Hematopoietic multipotent progenitor cell treated with erythropoietin and hydrocortisone succinate and interleukin-3 and kit ligand, for 4 days (in vitro differentiated cells): ENCODE data around the gene METRN.
"Not testable (repeated sequence)": the region's sequence is repeated elsewhere in the genome, so short reads cannot be mapped to it uniquely, and the experiment has no call there.

Experiments
- DNase-seq: peaks from one replicate; pipeline ENCODE4 v3.0.0-alpha.2; 2015

Gene METRN

GRCh38 chr16:739560-740458, 24.9 kb downstream of the METRN start:
- DNase-seq, result no peak

DNA sequence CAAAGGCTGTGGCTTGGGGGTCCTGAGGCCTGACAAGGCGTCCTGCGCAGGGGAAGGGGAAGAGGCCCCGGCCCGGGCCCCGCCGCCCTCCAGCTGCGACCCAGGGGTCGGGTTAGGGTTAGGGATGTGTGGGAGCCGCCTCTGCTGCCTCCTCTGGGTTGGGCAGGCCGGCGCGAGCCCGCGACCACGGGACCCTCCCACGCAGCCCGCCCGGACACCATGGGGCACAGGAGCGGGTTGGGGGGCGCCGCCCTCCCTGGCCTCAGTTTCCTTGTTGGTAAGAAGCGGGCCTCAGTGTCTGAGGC, 25.5 kb downstream of the METRN start:
- no peak for DNase-seq

DNA sequence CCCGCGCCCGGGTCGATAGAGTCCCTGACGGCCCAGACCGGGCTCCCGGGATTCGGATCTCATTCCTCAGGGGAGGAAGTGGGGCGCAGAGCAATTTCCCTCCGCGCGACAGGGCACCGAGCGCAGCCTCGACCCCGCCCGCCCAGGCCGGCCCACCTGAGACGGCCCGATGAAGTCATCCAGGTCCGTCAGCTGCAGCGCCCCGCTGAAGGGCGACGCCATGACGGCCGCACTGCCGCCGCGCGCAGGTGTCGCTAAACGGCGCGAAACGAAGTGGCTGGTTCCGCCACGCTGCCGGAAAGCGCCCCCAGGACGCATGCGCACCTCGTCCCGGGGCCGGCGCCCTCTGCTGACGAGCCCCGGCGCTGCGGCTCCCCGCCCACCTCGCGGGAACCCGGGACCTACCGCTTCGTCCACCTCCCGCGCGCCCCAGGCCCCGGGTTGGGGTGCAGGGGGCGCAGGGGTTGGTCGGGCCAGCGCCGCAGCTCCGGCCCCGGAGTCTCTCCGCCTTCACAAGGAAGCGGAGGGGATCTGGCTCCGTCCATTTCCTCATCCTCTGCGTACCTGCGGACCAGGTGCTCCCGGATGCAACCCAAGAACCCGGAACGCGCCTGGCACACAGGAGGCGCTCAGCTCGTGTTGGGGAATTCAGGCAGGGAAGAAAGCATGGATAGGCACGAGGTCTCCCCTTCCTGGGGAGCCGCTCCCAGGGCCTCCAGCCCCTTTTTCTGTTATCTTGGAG, 26.0 kb downstream of the METRN start, which contains the start of gene CIAO3:
CIAO3 (minus strand) TSS at position 234 of the 742 bp plus-strand sequence; CDS start at position 222, 12 bp downstream.
- DNase-seq, result peak; percentile 94

- DNase-seq, result no peak
Measured at GRCh38 chr16:741986-742629, 27.2 kb downstream of the METRN start.

GRCh38 chr16:742894-743293, 28.0 kb downstream of the METRN start:
- DNase-seq, result not testable (repeated sequence)

- DNase-seq, result no peak
Measured at GRCh38 chr16:743794-744500, 29.0 kb downstream of the METRN start.

DNA sequence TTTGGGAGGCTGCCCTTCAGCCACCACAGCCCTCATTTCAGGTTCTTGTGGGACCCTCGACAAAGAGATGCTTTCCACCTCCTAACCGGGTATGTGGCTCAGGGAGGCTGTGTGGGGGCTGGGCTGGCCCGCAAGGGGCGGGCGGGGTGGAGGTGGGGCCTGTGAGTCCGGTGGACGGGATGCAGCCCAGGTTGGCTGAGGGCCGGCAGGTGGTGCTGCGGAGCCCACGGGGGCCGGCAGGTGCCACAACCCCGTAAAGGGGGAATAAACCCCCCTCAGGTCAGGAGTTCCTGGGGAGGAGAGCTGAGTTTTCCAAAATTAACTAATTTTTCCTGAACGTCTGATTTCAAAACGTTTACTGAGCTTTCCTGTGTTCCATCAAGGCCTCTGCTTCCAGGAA, 30.8 kb downstream of the METRN start:
- DNase-seq, result peak; percentile 54

DNA sequence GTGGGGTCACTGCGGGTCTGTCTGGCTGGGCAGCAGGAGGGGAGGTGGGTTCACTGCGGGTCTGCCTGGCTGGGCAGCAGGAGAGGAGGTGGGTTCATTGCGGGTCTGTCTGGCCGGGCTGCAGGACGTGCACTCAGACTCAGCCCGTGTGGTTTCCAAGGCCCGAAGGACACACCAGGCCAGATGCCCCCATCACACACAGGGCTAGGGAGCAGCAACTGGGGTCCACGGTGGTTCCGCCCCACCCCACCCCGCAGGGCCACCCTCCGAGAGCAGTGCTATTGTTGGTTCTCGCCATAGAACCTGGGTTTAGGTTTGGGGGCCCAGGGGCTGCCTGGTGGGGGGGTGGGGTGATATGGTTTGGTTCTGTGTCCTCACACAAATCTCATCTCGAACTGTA, 31.7 kb downstream of the METRN start:
- no peak for DNase-seq

DNA sequence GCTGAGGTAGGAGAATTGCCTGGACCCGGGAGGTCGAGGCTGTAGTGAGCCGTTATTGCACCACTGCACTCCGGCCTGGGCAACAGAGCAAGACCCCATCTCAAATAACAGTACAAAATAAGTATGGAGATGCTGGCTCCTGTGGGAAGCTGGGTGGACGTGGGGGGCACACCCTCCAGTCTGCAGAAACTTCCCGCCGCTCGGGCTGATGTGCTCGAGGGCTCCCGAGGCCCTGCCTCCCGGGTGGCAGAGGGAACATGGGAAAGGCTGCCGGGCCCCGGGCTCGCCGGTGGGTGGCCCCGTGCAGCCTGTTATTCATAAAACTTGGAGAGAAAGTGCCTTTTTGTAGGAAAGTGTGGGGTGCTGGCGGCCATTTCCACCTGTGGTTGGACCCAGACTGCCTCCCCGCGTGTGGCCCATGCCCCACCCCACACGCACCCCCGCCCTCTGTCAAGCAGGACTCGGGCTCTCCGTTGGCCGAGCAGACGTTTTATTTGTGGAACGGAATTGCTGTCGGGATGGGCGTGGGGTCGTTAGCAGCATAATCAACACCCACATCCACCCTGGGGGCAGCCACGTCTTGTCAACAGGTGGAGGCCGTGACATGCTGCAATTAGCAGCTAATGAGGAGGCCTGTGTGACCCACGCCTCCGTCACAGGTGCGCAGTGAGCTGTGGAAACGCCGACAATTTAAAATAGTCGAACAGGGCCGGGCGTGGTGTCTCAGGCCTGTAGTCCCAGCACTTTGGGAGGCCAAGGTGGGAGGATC, 33.2 kb downstream of the METRN start:
- DNase-seq, result no peak

- no peak for DNase-seq
Measured at GRCh38 chr16:749010-749409, 34.1 kb downstream of the METRN start.

DNA sequence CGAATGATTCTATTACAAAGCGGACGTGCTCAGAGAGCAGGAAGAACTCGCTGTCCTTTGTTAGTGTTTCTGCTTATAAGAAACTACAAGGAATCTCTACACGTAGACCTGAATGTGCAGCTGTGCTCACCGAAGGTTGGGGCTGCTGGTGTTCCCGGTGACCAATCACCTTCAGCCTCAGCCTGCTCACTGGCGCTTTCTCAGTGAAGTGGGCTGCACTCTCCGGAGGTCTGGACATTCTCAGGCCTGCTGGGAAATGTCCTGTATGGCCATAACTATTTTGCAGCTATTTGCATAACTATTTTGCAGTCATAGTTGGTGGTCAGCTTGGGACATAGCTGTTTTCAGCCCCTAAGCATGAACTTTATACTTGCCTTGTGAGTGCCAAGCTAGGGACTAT, 35.6 kb downstream of the METRN start:
- no peak for DNase-seq

- DNase-seq, result no peak
Measured at GRCh38 chr16:751152-752006, 36.5 kb downstream of the METRN start.

DNA sequence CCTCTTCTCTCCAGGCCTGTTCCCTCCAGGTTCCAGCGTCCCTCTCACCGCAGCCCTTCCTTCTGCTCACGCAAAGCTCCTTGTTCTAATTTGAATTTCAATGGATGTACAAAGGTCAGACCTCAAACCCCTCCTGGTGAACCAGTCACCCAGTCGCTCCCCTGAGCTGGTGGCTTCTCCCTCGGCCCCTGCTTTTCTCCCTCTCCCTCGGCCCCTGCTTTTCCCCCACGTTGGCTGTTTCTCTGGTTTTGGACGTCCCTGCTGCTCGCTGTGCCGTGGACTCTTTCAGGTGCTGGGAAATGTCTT, 37.0 kb downstream of the METRN start:
- no peak for DNase-seq

GRCh38 chr16:754121-754607, 39.2 kb downstream of the METRN start:
- not testable (repeated sequence) for DNase-seq

DNA sequence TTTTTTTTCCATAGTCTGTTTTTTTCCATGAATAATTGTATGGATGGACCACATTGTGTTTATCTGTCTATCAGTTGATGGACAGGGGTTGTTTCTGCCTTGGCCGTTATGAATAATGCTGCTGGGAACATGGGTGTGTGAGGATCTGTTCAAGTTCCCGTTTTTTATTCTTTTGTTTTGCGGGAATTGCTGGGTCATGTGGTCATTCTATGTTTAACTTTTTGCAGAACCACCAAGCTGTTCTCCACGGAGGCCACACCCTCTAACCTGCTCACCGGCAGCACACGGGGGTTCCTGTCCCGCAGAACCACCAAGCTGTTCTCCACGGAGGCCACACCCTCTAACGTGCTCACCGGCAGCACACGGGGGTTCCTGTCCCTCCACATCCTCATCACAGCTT, 39.7 kb downstream of the METRN start:
- peak; percentile 49 for DNase-seq

- no peak for DNase-seq
Measured at GRCh38 chr16:756428-756827, 41.5 kb downstream of the METRN start.

DNA sequence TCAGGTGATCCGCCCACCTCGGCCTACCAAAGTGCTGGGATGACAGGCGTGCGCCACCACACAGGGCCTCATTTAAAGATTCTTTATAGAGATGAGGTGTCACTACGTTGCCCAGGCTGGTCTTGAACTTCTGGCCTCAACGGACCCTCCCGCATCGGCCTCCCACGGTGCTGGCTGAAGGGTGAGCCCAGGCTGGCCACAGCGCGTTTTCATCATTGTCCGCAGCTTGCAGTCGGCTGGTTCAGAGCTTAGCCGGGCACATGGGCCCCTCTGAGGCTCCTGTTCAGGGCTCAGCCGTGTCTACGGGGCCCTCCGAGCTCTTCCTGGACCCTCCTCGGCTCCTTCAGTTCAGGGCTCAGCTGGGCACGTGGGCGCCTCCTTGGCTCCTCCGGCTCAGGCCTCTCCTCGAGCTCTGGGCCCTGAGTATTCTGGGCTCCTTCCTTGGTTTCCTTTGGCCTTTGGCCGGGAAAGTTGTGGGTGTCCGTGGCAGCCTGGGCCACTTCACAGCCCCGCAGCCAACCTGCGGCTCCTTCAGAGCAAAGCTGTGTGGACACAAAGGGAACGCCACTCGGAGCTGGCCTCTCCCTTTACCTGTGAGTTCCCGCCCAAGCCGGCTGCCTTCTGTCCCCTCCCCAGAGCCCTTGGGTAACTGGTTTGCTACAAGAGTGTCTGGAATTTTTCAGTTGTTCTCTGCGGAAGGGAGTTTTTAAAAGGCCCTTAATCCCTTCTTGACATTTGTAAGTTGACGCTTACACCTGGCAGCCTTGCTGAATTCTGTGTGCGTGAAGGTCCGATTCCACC, 44.4 kb downstream of the METRN start:
- no peak for DNase-seq

DNA sequence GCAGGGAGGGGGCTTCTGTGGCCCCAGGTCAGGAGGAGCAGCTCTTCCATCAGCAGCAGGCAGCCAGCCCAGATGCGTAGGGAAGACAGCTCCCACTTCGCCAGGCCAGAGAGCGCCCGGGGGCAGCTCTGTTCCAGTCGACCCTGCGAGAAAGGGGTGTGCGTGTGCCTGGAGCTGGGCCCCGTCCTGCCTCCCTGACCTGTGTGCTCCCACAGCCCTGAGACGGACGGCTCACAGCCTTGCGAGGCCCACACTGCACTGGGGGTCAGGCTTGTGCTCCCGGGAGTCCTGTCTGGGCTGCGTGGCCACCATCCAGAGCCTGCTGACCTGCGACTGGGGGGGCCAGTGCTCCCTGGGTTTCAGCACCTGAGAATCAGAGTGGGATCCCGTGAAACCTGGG, 45.1 kb downstream of the METRN start:
- no peak for DNase-seq

DNA sequence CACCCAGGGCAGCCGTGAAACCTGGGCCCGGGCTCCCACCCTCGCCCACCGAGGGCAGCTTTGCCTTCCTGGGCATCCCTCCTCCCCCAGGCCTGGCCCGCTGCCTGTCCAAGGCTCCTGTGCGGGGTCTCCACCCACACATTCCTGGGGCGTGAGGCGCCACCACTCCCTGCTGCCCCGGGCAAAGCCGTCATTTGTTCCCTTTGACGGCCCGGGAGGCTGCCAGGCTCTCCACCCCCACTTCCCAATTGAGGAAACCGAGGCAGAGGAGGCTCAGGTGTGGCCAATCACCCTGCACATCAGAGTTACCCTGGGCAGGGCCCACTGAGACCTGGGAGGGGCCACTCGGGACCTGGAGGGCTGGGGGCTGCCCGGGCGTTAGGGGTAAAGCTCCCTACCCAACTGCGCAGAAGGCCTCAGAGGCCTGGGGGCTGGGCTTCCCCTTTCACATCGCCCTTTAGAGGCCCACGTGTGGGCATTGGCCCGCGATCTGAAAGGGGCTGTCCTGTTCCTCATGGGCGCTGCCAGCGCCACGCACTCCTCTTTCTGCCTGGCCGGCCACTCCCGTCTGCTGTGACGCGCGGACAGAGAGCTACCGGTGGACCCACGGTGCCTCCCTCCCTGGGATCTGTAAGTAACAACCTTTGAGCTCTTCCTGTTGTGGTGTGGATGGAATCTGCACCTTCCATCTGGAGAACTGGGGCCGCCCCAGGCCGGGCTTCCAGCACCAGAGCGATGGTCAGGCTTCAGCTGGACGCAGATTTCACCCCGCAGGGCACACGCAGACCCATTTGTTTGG, 45.8 kb downstream of the METRN start, which contains the start of gene MSLN:
MSLN (plus strand) TSS at position 190 of the 799 bp plus-strand sequence. CDS start 1,947 bp downstream, outside the sequence.
- no peak for DNase-seq
